ENCODE results near the gene EXTL1. TPM values are rescaled to one million over a fixed set of nuclear protein-coding genes. Genes with fewer than 3 reads are reported as not detected.
A peak's percentile ranks its signal among the peaks of the same experiment; 100 is the strongest.

EXTL1 gene
- total RNA-seq, 1 experiment from 2014 or later: 1.0 TPM

- Mint-ChIP-seq H3K9me3 (no peaks in the 10 kb centered on the region), H3K27me3 (ENCODE audit: low read depth) (peaks cover 27% of the 10 kb centered on the region), H3K4me1 (peaks cover 10 to 20% of the 10 kb centered on the region in 2 experiments), H3K36me3 (ENCODE audit: insufficient read depth in 1 of 3, low read depth in 3 of 3) (no peaks in the 10 kb centered on the region), H3K4me3 (no peak overlapping the region), H3K27ac (no peak overlapping the region)
- no peaks in the 10 kb centered on the region for H3K23me2 ChIP-seq (ENCODE audit: insufficient read length, low read depth, low read length, poor library complexity, severe bottlenecking)
- 0 out of 2 replicates have a peak overlapping the region, but pooled peaks have one; percentile 16 for H3K14ac ChIP-seq (ENCODE audit: insufficient read depth, low read length)
- H3K9me3 ChIP-seq (ENCODE audit: control insufficient read depth, low read depth, low read length): no peaks in the 10 kb centered on the region
- H2BK120ac ChIP-seq (ENCODE audit: low read depth, low read length, poor library complexity, severe bottlenecking): no peak overlapping the region
- no peak overlapping the region for H4K5ac ChIP-seq (ENCODE audit: insufficient read length, low read depth, low read length)
- no peaks in the 10 kb centered on the region for H3K79me2 ChIP-seq (ENCODE audit: insufficient read depth, low read length)
- no peak overlapping the region for H3T11ph ChIP-seq (ENCODE audit: low read length)
- H3K4ac ChIP-seq (ENCODE audit: low read depth, low read length): no peak overlapping the region
- no peak overlapping the region for H2BK15ac ChIP-seq (ENCODE audit: low read depth, low read length)
- no peak overlapping the region for H3K23ac ChIP-seq (ENCODE audit: insufficient read length, low read depth, low read length)
- TF ChIP-seq CTCF (conservative IDR thresholded peaks at IDR 0.05): no peak
- H3K4me1 ChIP-seq (ENCODE audit: insufficient read depth, low read length): no peaks in the 10 kb centered on the region
- no peak overlapping the region for H3K9ac ChIP-seq (ENCODE audit: extremely low read depth, insufficient read length, low read length)
- H3K27ac ChIP-seq (ENCODE audit: insufficient read length, low read depth, low read length): no peak overlapping the region
- H3K4me2 ChIP-seq (ENCODE audit: insufficient read depth, insufficient read length, low read length): no peak overlapping the region
- no peak overlapping the region for H2AFZ ChIP-seq (ENCODE audit: low read length)
- no peak overlapping the region for H4K8ac ChIP-seq (replicated peaks; ENCODE audit: insufficient read length, low read depth, low read length)
- no CpG with 5 or more reads among the region's 4 CpGs for WGBS (ENCODE audit: extremely low coverage, insufficient read length, low lambda C conversion rate)
- no peaks in the 10 kb centered on the region for H3K79me1 ChIP-seq (ENCODE audit: insufficient read depth, low read depth, low read length, poor library complexity, severe bottlenecking)
- H2AK5ac ChIP-seq (ENCODE audit: insufficient read length, low read length): no peak overlapping the region
- no peak overlapping the region for H3K56ac ChIP-seq (ENCODE audit: insufficient read length, low read depth, low read length)
- H3K27me3 ChIP-seq (ENCODE audit: insufficient read depth, low read length): no peaks in the 10 kb centered on the region
- no peak overlapping the region for H2BK12ac ChIP-seq (ENCODE audit: insufficient read length, low read depth, low read length)
- DNase-seq: no peak
- no peak overlapping the region for H3K18ac ChIP-seq (ENCODE audit: insufficient read length, low read depth, low read length)
- no peak overlapping the region for H2BK20ac ChIP-seq (ENCODE audit: low read depth, low read length, poor library complexity, severe bottlenecking)
- no peak overlapping the region for H2BK5ac ChIP-seq (ENCODE audit: insufficient read length, low read length)
- no peaks in the 10 kb centered on the region for H4K20me1 ChIP-seq (ENCODE audit: control insufficient read depth, insufficient read depth, insufficient read length)
- no peak overlapping the region for H4K91ac ChIP-seq (ENCODE audit: insufficient read length, low read depth, low read length)
Observed at GRCh38 chr1:26066857-26067256, 45.3 kb downstream of the EXTL1 start.

All from H9 (cell line).